ENCODE data around the gene KAT2A.

The KAT2A gene

GRCh38 chr17:42112552-42113176, 8.5 kb downstream of the KAT2A start, which contains the start of gene DHX58:
Gene DHX58 (minus strand): TSS chr17:42112714. CDS start chr17:42111892, 822 bp downstream.
- no peak for DNase-seq

DNA sequence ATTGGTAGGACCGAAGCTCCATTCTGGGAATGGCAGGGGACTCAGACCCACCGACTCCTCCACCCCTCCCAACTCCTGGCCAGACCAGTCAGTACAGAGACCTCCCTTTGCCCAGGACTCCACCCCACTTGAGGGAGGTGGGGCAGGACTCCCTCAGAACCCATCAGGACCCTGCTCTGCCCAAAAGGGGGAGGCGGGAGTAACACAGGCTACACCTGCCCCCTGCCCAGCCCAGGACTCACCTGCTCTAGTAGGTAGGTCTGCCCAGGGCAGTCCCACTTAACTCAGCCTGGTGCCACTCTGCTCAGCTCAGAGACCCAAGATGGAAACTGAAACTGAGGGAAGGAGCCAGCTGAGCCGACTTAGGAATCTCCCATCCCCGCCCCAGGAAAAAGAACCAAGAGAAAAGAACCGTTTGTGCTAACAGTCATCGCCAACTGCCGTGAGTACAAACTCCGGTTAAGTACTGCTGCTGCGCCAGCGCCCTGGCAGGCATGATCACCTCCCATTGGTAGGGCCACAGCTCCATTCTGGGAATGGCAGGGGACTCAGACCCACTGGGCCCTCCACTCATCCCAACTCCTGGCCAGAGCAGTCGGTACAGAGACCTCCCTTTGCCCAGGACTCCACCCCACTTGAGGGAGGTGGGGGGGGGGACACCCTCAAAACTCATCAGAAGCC, 9.2 kb downstream of the KAT2A start:
- DNase-seq, result no peak

DNA sequence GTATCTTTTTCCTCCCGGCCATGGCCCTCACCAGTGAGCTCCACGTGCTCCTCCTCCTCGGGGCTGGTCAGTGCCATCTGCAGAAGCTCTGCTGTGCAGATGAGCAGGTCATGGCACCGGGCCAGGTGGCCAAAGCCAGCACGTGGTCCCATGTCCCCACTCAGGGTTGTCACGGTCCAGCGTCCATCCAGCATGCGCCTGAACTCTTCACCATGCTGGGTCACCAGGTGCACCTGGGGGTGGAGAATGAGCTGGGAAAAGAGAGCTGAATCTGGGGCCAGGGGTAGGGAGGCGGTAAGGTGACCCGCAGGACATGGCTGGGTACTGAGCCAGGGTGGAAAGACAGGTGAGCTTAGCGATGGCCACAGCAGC, 9.9 kb downstream of the KAT2A start:
- no peak for DNase-seq

GRCh38 chr17:42110301-42111264, 10.6 kb downstream of the KAT2A start:
- DNase-seq, result no peak

- DNase-seq, result no peak
Observed at GRCh38 chr17:42109086-42109485, 12.1 kb downstream of the KAT2A start.

DNA sequence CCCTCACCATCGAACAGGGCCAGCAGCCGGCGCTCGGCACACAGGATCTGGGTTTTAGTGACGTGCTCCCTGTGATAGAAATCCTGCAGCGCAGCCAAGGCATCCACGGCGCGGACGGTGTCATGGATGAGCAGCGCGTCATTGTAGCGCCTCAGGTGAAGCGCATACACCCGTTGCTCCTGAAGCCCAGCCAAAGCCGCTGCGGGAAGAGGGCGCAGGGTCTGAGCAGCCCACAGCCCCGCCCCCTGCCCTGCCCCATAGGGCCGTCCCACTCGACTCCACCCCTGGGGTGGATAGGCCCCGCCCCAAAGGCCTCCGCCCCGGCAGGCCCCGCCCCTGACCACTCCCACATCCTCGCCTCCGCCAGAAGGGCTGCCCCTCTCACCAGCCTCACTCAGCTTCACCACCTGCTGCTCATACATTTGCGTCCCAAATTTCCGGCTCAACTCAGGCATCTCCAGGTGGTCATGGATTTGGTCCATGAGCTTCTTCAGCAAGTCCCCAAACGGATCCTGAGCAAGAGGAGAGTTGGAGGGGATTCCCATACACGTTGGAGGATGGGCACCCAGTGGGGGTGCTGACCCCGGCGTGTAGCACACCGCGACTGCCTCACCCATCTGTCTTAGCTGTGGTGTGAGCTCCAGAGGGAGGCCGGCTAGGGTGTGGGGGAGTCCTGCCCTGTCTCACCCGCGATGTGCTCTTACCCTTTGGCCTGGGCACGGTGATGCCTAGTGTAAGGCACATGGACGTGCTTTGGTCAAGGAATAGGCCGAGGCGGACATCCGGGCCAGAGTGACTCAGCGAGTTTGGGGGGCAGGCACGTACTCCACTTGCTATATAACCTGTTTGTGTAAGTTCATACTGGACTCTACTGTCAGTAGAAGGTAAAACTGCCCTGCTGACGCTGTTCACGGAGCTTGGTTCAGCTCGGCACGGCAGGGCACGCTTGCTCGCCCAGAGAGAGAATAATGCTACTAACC, 13.3 kb downstream of the KAT2A start:
- DNase-seq, result peak; percentile 86

DNA sequence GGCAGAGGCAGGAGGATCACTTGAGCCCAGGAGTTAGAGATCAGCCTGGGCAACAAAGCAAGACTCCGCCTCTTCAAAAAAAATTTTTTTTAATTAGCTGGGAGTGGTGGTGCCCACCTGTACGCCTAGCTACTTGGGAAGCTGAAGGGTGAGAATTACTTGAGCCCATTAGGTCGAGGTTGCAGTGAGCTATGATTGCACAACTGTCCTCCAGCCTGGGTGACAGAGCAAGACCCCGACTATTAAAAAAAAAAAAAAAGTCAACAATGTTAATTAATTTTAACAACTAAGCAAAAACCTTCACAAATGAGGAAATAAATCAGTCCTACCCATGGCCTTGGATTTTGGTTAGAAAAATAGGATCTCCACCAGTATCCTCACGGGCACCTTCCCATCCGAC, 14.0 kb downstream of the KAT2A start:
- DNase-seq, result no peak

- DNase-seq, result no peak
Observed at GRCh38 chr17:42106009-42106408, 15.2 kb downstream of the KAT2A start.

GRCh38 chr17:42104264-42104663, 16.9 kb downstream of the KAT2A start:
- no peak for DNase-seq

- no peak for DNase-seq
Observed at GRCh38 chr17:42103221-42103954, 17.8 kb downstream of the KAT2A start.

GRCh38 chr17:42101513-42102292, 19.5 kb downstream of the KAT2A start:
- peak; percentile 18 for DNase-seq

GRCh38 chr17:42098730-42099399, 22.3 kb downstream of the KAT2A start:
- DNase-seq, result no peak

DNA sequence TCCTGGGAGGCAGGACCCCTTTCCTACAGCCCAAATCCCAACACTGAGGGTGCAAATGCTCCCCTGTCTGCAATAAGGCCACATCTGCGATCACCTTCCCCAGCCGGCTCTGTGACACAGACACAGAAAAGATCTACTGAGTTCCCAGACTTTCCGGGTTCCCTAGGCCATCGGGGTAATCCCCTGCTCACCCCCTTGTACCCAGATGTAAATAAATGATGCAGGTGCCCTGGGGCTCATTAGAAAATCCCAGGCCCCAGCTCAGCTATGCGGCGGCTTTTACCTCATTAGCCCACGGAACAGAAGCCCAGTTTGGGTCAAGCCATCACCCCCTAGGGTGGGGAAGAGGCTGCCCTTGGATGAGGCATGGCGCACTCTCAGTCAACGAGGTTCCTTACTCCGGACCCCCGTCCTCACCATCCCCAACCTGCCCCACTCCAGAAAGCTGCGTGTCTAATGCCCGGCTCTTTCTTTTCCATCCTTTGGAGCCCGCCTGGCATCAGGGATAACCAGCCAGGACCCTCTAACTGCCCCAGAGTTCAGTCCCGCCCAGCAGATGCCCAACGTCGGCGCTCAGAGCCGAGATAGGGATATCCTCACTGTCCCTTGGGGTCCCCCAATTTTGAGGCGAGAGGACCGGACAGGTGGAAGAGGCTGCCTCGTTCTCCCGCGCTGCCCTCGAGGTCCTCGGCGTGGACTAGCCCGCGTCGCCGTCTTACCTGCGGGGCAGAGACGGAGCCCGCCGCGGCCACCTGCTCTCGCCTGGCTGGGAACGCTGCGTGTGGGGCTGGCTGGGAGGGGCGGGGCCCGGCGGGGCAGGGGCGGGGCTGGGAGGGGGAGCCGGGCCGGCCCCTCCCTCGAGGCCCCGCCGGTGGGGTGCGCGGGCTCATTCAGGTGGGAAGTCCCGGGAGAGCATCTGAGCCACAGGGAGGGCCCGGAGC, 23.2 kb downstream of the KAT2A start, which contains the start of gene ZNF385C:
ZNF385C (minus strand) TSS at position 783 of the 941 bp plus-strand sequence. CDS start 35,417 bp downstream, outside the sequence.
- peak; percentile 3 for DNase-seq

DNA sequence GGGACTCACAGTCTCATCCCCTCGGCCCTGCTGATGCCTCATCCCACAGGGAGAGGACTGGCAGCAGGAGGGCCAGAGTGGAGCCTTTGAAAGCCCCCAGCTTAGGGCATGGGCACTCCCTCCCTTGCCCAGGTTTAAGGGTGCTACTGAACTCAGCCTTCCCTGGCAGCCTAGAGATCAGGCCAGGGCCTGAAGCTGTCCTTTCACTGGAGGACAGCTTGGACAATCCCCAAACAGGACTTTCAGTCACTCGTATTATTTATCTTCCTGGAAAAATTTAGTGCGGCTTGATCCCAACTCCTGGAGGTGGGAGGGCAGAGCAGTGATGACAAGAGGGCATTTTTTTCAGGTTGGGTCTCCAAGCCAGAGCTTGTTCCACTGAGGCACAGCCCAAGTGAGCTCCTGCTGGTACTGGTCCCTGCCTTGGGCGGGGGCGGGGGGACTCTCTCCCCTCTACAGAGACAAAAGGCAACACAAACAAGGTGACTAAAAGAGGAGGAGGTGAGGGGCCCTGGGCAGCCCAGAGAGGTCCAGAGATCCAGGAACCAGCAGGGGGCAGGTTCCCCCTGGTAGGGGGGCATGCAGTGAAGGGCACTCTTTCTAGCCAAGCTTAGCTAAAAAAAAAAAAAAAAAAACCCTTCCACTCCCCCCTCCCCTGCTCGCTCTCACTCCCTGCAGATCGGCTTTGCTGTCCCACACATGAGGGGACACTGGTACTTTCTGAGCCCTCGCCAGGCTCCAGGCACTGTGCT, 24.6 kb downstream of the KAT2A start:
- DNase-seq, result no peak

DNA sequence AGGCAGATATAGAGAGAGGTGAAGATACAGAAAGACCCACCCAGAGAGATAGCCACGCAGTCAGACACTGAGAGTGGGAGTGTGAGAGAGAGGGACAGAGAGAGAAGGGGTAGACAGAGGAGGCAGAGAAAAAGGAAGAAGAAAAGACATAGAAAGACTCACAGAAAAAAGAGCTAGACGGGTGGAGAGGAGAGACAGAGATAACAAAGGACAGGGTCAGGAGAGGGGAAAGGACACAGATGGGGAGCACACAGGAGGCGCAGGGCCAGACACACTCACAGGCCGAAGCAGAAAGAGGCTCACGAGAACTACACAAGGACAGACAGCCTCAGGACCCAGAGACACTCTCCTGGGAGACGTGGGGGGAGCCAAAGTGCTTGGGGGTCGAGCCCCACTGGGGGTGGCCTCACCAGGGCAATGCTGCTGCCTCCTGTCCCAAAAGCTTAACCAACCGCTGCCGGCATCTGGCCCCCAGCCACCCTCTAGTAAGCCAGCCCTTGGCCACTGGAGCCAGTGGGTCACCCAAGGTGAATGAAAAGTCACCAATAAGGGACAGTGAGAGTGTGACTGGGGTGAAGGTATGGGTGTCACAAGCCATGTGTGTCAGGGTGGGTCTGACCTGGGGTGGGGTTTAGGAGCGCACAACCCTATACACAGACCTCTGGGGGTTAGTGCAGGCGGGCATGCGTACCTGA, 26.6 kb downstream of the KAT2A start:
- no peak for DNase-seq

- no peak for DNase-seq
Observed at GRCh38 chr17:42092939-42093338, 28.2 kb downstream of the KAT2A start.
